Stimulated activated CD8-positive, alpha-beta memory T cell treated with anti-CD3 and anti-CD28 coated beads, Interleukin-7, amount 100 ng/mL, for 4 hours (primary cell): ENCODE results near the gene CCL26.
"Not testable (repeated sequence)": the region's sequence is repeated elsewhere in the genome, so short reads cannot be mapped to it uniquely, and the experiment has no call there.

Experiments
- DNase-seq, 2 donors: peaks; one replicate each; pipeline ENCODE4 v3.0.0-alpha.2; 2020; ENCODE audit warnings: low read depth in 2 of 2

CCL26 gene

DNA sequence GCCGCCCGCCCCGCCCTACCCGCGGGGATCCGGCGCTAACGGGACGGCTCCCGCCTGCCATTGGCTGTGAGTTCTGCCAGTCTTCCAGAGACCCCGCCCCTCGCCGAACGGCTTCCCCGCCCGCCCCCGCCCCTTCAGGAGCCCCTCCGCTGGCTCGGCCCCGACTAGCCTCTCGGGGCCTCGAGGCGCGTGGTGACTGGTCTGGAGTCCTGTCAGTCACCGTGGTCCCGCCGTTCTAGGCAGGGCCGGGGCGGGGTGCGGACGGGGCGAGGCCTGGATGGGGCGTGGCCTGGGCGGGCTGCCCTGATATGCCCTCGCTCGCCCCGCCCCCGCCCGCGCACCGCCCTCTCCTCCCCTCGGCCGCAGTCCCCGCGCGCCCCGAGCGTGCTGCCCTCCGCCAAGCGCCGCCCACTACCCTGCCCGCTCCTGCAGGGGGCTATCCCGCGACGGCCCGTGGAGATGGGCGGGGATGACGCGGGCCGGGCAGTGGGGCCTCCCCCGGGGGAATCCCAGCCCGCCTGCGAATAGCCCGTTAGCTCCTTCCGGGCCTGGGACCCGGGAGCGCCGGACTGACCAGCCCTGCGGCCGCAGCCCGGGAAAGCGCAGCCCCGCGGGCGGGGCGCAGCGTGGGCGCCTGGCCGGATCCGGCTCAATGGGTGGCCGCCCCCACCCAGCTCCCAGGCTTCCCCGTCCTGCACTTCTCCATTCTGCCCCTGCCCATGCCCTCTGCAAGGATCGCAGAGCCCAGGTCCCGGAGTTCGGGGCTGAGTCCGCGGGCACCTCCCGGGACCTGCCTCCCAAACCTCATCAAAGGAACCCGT is 32.8 kb downstream of the CCL26 start:
- DNase-seq, result peak; percentile 99 to 100

DNA sequence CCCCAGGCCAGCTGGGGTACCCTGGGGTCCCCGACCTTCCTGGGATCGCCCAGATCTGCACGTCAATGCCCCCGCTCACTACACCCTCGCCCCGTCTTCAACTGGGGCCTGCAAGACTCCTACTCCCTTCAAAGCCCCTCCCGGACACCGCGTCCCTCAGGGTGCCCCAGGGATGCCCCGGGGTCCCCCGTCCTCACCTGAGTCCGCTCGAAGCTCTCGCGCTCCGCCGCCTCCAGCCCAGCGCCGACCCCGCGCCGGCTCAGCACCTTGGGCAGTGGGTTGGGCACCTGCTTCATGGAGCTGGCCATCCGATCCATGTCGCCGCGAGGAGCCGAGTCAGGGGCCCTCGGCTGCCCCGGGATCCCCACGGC is 33.4 kb downstream of the CCL26 start, which contains the start of gene HIP1:
TSS of gene HIP1 (minus strand) at position 338 of the 371 bp plus-strand sequence. CDS start at position 317, 21 bp downstream.
- DNase-seq, result no peak

DNA sequence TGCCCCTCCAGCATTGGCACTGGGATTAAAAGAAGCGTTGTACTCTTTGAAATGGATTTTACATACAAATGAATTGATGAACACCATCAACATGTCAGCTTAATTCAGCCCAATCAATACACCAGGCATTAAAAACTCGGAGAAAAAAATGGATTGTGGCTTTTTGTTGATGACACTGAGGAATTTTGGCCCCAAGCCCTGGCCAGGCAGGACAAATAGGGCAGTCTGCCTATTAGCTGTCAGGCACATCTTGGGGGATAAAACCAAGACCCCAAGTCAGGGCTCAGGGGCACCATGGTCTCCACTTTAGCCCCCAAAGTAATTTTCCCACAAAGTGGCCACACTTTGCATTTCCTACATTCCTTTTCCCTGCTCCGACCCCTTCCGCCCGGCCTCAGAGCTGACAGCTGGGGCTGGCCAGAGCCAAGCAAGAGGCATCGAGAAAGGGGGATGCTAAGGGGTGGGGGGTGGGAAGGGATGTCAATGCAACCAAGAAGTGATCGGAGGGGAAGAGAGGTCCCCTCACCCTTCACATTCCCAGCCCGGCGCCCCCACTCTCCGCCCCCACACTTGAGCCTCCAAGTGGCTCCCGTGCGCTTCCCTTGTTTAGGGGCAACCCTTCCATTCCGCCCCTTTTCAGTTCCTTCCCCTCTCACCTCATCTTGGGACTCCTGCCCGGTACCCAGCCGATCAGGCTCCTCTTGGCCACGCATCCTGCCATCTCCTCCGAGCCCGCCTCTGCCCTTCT is 34.0 kb downstream of the CCL26 start:
- DNase-seq, result no peak

DNA sequence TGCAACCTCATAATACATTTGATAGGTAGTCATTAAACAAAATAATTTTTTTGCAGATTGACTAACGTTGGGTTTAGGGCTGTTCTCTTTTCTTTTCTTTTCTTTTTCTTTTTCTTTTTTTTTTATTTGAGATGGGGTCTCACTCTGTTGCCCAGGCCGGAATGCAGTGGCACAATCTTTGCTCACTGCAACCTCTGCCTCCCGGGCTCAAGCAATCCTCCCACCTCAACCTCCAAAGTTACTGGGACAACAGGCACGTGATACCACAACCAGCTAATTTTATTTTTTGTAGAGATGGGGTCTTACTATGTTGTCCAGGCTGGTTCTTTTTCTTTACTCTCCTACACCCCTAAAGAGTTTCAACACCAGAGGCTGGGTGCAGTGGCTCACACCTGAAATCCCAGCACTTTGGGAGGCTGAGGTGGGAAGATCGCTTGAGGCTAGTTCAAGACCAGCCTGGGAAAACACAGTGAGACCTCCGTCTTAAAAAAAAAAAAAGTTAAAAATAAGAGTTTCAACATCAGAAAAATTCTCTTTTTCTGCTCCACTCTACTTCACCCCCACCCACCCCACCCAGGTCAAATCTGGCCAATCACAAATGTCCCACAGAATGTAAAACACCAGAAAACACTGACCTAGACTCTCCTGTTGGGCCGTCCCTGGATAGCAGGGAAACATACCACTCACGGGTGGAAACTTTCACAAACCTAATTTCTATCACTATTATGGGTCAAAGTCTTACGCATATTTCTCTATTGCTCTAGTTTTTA is 36.2 kb downstream of the CCL26 start:
- no peak for DNase-seq

DNA sequence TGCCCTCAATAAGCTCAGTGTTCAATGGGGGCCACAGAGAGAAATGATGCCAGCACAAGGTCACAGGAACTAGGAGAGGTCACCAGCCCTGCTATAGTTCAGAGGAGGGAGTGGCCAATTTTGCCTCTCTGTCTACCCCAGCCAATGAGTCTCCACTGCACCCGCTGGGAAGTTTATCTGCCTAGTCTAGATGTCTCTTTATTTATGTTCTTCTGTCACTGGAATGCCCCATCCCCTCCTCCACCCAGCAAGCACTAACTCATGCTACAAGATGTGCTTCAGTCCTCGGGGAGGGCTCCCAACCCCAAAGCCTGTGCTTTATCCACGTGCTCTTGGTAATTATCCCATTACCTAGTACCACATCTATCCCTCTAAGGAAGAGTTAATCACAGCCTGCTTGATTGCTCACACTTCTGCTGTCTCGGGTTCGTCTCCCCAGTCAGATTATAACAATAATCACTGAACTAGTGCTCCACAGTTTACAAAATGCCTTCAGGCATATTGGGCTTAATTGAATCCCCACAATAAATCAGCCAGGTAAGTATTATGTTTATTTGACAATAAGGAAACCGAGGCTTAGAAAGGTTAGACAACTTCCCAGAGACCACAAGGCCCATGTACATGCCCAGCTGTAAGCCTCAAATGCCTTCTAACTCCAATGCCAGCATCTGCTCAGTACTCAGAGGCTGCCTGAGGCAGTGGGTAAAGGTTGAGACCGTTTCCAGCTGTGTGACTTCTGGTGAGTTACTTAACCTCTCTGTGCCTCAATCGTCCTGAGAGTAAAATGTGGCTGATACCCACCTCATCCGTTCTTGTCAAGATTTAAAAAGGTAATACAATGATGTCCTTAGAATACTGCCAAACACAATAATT is 37.2 kb downstream of the CCL26 start:
- DNase-seq, result no peak

DNA sequence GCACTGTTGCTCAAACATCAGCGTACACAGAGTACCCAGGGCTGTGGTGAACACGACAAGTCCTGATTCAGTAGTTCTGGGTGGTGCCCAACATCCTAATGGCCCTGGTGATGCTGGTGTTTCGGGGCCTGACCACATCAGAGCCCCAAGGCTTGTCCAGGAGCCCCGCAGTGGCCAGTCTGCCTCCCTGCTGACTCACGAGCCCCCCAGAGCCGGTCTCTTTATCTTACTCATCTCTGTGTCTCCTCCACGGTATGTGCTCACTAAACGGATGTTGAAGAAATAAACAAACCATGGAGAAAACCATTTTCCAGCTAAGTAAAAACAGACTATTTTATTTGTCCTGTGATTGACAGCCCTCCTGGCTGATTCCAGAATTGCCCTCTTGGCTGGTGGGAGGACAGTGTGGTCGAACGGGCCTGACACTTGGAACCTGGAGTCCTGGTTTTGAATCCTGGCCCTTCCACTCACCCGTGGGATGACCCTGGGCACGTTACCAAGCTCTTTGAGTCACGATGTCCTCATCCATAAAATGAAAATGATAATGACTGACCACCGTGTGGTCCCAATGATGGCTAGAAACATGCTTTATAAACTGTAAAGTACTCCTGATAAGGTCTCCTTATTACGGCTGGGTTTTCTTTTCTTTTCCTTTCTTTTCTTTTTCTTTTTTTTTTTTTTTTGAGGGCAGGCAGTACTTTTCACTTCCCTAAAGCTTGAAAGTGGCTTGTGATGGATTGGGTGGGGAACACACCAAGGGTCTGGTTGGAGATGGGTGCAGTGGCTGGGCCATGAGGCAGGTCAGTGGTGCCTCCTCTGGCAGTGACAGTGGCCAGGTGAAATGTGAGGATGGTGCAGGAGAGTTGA is 39.0 kb downstream of the CCL26 start:
- no peak for DNase-seq

GRCh38 chr7:75732016-75732521 is 39.9 kb downstream of the CCL26 start:
- DNase-seq, result no peak

DNA sequence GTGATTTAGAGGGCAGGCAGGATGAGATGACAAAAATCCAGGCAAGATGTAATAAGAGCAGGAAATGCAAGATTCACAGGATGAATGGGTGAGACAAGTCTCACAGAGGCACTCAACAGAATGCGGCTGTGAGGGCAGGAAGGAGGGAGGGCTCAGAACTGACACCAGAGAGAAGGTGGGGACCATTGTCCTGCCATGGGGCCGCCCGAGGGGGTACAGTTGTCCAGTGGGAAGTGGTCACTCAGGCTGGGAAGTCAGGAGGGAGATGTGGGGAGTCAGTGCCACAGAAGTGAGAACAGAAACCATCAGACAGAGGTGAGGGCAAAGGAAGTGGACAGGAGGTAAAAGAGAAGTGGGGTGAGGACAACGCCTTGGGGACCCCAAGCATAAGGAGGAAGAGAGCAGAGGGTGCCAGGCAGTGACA is 42.1 kb downstream of the CCL26 start:
- no peak for DNase-seq

- DNase-seq, result peak; percentile 6 to 8
Measured at GRCh38 chr7:75727881-75728593, 44.0 kb downstream of the CCL26 start.

DNA sequence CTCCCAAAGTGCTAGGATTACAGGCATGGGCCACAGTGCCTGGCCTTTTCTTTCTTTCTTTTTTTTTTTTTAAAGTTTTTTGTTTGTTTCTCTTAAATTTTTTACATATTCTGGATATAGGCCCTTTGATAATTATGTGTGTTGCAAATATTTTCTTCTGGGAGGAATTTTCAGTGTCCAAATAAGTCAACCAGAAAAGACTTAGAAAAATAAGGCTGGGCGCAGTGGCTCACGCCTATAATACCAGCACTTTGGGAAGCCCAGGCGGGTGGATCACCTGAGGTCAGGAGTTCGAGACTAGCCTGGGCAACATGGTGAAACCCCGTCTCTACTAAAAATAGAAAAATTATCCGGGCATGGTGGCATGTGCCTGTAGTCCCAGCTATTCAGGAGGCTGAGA is 44.7 kb downstream of the CCL26 start:
- DNase-seq, result not testable (repeated sequence)

DNA sequence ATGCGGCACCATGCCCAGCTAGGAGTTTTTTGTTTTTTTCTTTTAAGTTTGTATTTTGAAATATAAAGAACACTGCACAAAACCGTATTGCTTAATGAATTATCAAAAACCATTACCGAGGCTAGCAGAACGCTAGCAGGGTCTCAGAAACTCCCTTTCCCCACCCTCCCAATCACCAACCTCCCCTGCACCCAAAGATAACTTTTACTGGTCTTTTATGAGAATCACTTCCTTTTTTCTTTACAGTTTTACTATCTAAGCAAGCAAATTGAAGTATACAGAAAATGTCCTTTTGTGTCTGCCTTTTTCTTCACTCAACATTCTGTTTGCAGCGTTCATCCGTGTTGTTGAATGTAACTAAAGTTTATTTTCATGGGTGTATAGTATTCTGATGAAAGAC is 46.7 kb downstream of the CCL26 start:
- DNase-seq, result no peak

- no peak for DNase-seq
Measured at GRCh38 chr7:75723444-75723843, 48.6 kb downstream of the CCL26 start.

DNA sequence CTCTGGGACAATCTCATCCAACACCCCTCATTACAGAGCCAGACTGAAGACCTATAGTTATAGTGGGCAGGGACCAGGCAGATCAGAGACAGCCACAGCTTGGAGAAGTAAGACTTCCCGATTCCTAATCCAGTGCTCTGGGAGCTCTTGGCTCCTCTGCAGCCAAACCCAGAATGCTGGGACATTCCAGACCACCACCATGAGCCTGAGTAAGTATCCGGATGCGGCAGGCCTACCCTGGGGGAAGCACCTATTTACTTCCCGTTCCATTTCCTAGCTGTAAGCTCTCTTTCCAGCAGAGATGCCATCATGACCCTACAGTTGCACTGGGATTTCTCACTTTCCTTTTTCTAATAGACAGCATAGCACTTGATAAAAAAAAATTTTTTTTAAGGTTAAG is 49.6 kb downstream of the CCL26 start:
- no peak for DNase-seq

GRCh38 chr7:75721922-75722321 is 50.1 kb downstream of the CCL26 start:
- DNase-seq, result not testable (repeated sequence)

DNA sequence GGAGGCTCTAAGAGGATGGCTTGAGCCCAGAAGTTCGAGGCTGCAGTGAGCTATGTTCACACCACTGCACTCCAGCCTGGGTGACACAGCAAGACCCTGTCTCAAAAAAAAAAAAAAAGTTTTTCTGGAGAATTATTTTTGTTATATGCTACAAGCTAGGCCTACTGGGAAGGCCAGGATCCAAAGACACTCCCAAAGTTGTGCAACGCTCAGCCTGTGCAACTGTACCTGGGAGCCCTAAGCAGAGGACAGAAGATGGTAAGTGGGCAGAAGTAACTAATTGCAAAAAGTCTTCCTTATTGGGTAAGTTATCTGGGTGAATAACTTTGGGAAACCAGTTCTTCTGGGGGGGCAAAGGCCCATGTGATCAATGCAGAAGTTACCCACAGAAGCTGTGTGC is 50.6 kb downstream of the CCL26 start:
- no peak for DNase-seq

GRCh38 chr7:75719626-75720025 is 52.4 kb downstream of the CCL26 start:
- DNase-seq, result no peak
